DND-41 (cell line): ENCODE results near the gene SUSD4.

Source experiments
- ATAC-seq: fragments of 200-7000 bp; cut with Tn5 transposase; 3 replicates; pipeline ENCODE4 v1.9.1; 2021; ENCODE audit warnings: low read depth; ENCODE audit not compliant: insufficient read depth
- DNase-seq: peaks from one replicate; pipeline ENCODE4 v3.0.0-alpha.2; 2020
- H2AFZ ChIP-seq: 2 replicates; pipeline ENCODE4 v1.6.0; 2012; ENCODE audit warnings: low read depth, low read length
- H3K27ac ChIP-seq: 2 replicates; pipeline ENCODE4 v1.5.1; 2012; ENCODE audit warnings: low read length, inconsistent platforms
- H3K27me3 ChIP-seq: fragments of 200-600 bp; sonication (generic); 2 replicates; pipeline ENCODE4 v1.6.0; 2012; ENCODE audit warnings: low read length, mild to moderate bottlenecking, inconsistent platforms; ENCODE audit not compliant: insufficient read depth, poor library complexity
- H3K36me3 ChIP-seq: 2 replicates; pipeline ENCODE4 v1.5.1; 2012; ENCODE audit warnings: low read length, inconsistent platforms; ENCODE audit not compliant: insufficient read depth
- H3K4me1 ChIP-seq: 2 replicates; pipeline ENCODE4 v1.5.1; 2012; ENCODE audit warnings: mild to moderate bottlenecking, low read length; ENCODE audit not compliant: insufficient read depth
- H3K4me2 ChIP-seq: 2 replicates; pipeline ENCODE4 v1.6.0; 2012; ENCODE audit warnings: mild to moderate bottlenecking, moderate library complexity, low read length, inconsistent platforms; ENCODE audit not compliant: insufficient read depth
- H3K4me3 ChIP-seq, 2 experiments: fragments of 200-600 bp in 1 of 2; shearing (Covaris generic) in 1 of 2; 2 replicates each; pipeline ENCODE4 v1.5.1; 2012 to 2016; ENCODE audit warnings: inconsistent platforms in 2 of 2, low read length in 2 of 2, mild to moderate bottlenecking in 2 of 2, low read depth in 1 of 2, moderate library complexity in 1 of 2
- H3K79me2 ChIP-seq: 2 replicates; pipeline ENCODE4 v1.6.0; 2012; ENCODE audit warnings: low read length, inconsistent platforms; ENCODE audit not compliant: insufficient read depth
- H3K9ac ChIP-seq: 2 replicates; pipeline ENCODE4 v1.6.0; 2012; ENCODE audit warnings: low read depth, mild to moderate bottlenecking, inconsistent platforms, low read length, moderate library complexity
- H3K9me3 ChIP-seq: 2 replicates; pipeline ENCODE4 v1.5.1; 2012; ENCODE audit warnings: low read length, moderate library complexity, mild to moderate bottlenecking, inconsistent platforms; ENCODE audit not compliant: insufficient read depth, severe bottlenecking
- H4K20me1 ChIP-seq: 2 replicates; pipeline ENCODE4 v1.6.0; 2012; ENCODE audit warnings: low read length; ENCODE audit not compliant: insufficient read depth
- EZH2 ChIP-seq: IDR thresholded peaks from 3 replicates; pipeline ENCODE4 v1.6.1; 2012; ENCODE audit warnings: borderline replicate concordance, low read depth, mild to moderate bottlenecking, moderate library complexity, low read length, inconsistent platforms; ENCODE audit not compliant: severe bottlenecking
- TF ChIP-seq, protein P1 (sequence below): IDR thresholded peaks from 2 replicates; pipeline ENCODE4 v1.5.1; 2012; ENCODE audit warnings: borderline replicate concordance, low read length, moderate library complexity, mild to moderate bottlenecking; ENCODE audit not compliant: poor library complexity, severe bottlenecking; ENCODE audit errors: extremely low read depth

Gene SUSD4

DNA sequence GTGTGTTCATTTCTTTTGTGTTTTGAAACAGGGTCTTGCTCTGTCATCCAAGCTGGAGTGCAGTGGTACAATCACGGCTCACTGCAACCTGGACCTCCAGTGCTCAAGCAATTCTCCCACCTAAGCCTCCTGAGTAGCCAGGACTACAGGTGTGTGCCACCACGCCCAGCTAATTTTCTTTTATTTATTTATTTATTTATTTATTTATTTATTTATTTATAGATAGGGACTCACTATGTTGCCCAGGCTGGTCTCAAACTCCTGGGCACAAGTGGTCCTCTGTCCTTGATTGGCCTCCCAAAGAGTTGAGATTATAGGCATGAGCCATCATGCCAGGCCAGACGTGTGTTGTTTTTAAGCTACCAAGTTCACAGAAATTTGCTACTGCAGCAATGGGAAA, 177.2 kb downstream of the SUSD4 start:
- H3K4me1 ChIP-seq: peaks cover 12% of the 10 kb centered on the region
- H3K27ac ChIP-seq: no peak overlapping the region
- H3K9me3 ChIP-seq: no peaks in the 10 kb centered on the region
- TF ChIP-seq, protein P1, sequence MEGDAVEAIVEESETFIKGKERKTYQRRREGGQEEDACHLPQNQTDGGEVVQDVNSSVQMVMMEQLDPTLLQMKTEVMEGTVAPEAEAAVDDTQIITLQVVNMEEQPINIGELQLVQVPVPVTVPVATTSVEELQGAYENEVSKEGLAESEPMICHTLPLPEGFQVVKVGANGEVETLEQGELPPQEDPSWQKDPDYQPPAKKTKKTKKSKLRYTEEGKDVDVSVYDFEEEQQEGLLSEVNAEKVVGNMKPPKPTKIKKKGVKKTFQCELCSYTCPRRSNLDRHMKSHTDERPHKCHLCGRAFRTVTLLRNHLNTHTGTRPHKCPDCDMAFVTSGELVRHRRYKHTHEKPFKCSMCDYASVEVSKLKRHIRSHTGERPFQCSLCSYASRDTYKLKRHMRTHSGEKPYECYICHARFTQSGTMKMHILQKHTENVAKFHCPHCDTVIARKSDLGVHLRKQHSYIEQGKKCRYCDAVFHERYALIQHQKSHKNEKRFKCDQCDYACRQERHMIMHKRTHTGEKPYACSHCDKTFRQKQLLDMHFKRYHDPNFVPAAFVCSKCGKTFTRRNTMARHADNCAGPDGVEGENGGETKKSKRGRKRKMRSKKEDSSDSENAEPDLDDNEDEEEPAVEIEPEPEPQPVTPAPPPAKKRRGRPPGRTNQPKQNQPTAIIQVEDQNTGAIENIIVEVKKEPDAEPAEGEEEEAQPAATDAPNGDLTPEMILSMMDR: no peak
- no peak for TF ChIP-seq EZH2
- H3K4me2 ChIP-seq: no peak overlapping the region
- DNase-seq (no peak), ATAC-seq (no peak)
- H4K20me1 ChIP-seq: no peaks in the 10 kb centered on the region
- no peaks in the 10 kb centered on the region for H3K79me2 ChIP-seq
- no peak overlapping the region for H3K9ac ChIP-seq
- no peaks in the 10 kb centered on the region for H3K27me3 ChIP-seq
- H2AFZ ChIP-seq: no peak overlapping the region
- no peaks in the 10 kb centered on the region for H3K36me3 ChIP-seq
- H3K4me3 ChIP-seq: no peak overlapping the region

DNA sequence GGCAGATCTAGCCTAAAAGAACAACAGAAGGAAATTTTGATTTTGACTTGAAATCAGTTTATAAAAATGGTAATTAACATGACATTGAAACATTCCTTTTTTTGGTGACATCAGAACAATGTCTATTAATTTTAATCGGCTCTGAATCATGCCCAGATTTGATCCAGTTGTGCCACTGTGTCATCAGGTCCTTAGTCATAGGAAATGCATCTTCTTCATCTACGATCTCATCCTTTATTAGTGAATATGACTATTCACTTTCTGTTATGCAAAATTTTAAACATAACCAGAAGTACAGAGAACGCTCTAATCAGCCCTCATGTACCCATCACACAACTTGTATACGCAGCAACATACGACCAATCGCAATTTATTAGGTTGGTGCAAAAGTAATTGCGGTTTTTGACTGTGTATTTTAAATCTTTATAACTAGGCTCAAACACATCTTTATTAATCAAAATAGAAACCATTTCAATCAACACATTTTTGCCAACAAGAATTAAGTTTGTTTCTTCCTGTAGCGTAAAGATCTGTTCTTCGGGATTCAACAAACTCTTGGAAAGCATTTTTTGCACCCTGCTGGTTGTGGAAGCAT, 180.6 kb downstream of the SUSD4 start:
- Histone ChIP-seq H3K4me2 (no peak overlapping the region), H2AFZ (no peak overlapping the region), H3K27ac (no peak overlapping the region), H3K4me1 (no peaks in the 10 kb centered on the region), H3K9ac (no peak overlapping the region), H3K79me2 (no peaks in the 10 kb centered on the region), H3K27me3 (no peaks in the 10 kb centered on the region), H3K36me3 (no peaks in the 10 kb centered on the region), H3K9me3 (no peaks in the 10 kb centered on the region), H4K20me1 (no peaks in the 10 kb centered on the region), H3K4me3 (no peak overlapping the region)
- no peak for DNase-seq
- no peak for TF ChIP-seq EZH2
- TF ChIP-seq, protein P1: no peak
- no peak for ATAC-seq

DNA sequence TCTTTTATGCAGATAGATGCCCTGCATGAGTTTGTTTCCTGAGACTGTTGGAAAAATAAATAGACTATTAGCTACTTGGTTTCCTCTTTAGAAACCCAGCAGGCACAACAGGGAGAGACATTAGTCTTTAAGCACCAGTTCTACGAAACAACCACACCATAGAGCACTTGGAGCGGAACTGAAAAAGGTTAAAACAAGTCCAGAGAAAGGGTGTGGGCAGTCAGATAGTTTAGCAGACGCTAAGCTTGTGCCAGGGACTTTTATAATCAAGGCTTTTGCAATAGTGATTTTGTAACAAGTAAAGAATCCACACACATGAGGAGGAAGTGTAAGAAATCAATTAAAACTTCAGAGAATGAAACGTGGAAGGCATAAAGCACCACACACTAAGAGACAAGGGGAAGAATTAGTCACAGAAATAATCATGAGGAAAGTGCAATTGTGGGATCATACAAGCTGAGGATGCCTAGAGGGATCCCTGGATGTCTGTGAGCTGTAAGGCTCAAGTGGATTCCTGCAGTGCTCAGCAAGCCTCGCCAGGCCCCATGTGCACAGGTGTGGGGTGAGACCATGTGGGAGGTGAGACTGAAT, 183.2 kb downstream of the SUSD4 start:
- no peak overlapping the region for H3K9ac ChIP-seq
- H3K27ac ChIP-seq: no peak overlapping the region
- ATAC-seq (no peak), DNase-seq (no peak)
- H3K79me2 ChIP-seq: no peaks in the 10 kb centered on the region
- H3K4me3 ChIP-seq: no peak overlapping the region
- H3K27me3 ChIP-seq: no peaks in the 10 kb centered on the region
- H3K4me1 ChIP-seq: no peaks in the 10 kb centered on the region
- no peaks in the 10 kb centered on the region for H3K36me3 ChIP-seq
- TF ChIP-seq, protein P1: no peak
- TF ChIP-seq EZH2: no peak
- no peaks in the 10 kb centered on the region for H4K20me1 ChIP-seq
- no peaks in the 10 kb centered on the region for H3K9me3 ChIP-seq
- no peak overlapping the region for H2AFZ ChIP-seq
- no peak overlapping the region for H3K4me2 ChIP-seq

DNA sequence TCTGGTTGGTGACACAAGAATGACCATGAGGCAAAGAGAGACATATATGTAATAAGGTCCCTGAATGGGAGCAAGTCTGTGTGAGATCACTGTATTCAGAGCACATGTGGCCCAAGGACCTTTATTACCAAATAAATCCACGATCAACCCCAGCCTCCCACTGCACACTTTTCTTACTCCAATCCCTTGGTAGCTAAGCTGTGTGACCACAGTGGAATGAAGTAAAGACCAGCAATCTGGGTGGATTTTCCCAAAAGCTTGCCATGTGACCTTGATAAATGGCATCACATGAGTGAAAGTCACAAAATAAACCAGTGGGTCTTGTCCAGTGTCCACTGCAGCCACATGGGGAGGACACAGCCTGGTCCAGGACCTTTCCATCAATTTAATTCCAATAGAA, 184.2 kb downstream of the SUSD4 start:
- Histone ChIP-seq H2AFZ (no peak overlapping the region), H3K36me3 (no peaks in the 10 kb centered on the region), H3K4me1 (no peaks in the 10 kb centered on the region), H3K4me3 (no peak overlapping the region), H3K9ac (no peak overlapping the region), H3K79me2 (no peaks in the 10 kb centered on the region), H3K27ac (no peak overlapping the region), H3K27me3 (no peaks in the 10 kb centered on the region), H3K9me3 (no peaks in the 10 kb centered on the region), H4K20me1 (no peaks in the 10 kb centered on the region), H3K4me2 (no peak overlapping the region)
- DNase-seq (no peak), ATAC-seq (no peak)
- TF ChIP-seq, protein P1: no peak
- TF ChIP-seq EZH2: no peak
